Measurements from ENCODE around the gene C4orf51.
"Not testable (repeated sequence)": the region's sequence is repeated elsewhere in the genome, so short reads cannot be mapped to it uniquely, and the experiment has no call there.

The C4orf51 gene

DNA sequence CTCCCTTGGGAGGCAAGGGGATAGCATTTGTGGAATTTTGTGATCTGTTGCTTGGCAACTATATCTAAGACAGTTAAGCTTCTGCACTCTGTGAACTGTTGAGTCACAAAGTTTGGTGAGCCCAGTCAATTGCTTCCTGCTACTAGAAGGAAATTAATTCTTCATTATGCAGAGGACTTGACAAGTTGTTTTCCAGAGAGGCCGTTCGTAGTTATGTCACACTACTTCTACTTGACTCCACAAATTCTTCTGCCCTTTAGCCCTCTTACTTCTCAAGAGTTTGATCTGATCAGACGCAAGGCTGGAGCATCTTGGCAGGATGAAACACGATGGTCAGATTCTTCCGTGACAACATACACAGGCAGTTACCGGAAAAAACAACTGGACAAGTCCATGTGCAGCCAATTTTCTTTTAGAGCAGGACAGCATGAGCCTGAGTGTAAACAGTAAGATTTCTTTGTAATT, at the start of gene C4orf51:
TSS of gene C4orf51 (plus strand) at position 156 of the 465 bp plus-strand sequence. CDS start at position 214, 58 bp downstream.
- no peak for DNase-seq (ENCODE audit: low spot score)

DNA sequence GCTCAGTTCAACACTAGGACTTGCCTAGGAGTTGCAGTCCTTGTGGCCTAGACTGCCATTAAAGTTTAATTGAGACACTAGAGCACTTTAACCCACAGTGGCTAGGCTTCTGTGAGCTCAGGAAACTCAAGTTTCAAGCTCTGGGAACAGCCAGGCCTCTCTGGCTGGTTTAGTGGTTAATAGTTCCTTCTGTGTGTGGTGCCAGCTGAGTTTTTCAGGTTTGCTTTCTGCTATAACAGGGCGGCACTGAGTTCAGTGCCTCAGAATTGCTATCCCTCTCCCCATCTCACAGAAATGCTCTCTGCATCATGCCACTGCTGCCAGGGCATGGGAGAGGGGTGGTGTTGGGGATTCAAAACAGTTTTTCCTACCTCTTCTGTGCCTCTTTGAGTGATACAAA, 44.8 kb upstream of the C4orf51 start:
- DNase-seq (ENCODE audit: low spot score) = no peak

DNA sequence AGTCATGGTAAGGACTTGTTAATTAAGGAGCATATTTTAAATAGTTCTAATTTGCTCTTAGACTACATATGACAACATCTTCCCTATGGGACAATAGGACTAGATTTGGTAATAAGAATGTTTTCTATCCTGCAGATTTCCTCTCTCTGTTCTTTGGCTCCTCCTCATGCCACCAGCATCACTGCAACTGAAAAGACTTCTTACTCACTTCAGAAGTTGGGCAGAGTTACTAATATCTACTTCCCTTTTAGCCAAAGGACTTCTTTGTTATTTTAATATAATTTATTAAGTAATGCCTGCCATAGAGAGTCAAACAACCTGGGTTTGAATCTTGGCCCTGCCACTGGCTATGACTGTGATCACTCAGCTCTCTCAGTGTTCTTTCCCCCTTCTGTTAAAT, 44.3 kb upstream of the C4orf51 start:
- no peak for DNase-seq (ENCODE audit: low spot score)

DNA sequence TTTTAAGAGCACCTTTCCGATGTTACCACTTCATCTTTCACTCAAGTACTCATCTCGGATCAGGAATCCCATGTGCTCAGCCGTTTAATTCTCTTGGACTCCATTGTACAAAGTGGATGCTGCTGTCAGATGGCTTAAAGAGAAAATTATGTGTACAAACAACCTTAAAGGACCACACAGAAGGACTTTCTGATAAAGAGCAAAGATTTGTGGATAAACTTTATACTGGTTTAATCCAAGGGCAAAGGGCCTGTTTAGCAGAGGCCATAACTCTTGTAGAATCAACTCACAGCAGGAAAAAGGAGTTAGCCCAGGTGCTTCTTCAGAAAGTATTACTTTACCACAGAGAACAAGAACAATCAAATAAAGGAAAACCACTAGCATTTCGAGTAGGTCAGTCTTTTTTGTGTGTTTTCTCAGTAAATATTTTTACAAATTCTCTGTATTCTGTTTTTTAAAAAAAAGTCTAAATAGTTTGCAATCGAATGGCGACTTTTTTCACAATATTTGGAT, 40.7 kb upstream of the C4orf51 start:
- no peak for DNase-seq (ENCODE audit: low spot score)

DNA sequence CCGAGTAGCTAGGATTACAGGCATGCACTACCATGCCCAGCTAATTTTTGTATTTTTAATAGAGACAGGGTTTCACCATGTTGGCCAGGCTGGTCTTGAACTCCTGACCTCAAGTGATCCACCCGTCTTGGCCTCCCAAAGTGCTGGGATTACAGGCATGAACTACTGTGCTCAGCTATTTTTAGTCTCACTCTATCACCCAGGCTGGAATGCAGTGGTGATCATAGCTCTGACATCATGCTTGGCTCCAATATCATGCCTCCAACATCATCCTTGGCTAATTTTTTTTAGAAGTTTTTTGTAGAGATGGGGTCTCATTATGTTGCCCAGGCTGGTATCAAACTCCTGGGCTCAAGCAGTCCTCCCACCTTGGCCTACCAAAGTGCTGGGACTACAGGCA, 39.7 kb upstream of the C4orf51 start:
- not testable (repeated sequence) for DNase-seq (ENCODE audit: low spot score)

DNA sequence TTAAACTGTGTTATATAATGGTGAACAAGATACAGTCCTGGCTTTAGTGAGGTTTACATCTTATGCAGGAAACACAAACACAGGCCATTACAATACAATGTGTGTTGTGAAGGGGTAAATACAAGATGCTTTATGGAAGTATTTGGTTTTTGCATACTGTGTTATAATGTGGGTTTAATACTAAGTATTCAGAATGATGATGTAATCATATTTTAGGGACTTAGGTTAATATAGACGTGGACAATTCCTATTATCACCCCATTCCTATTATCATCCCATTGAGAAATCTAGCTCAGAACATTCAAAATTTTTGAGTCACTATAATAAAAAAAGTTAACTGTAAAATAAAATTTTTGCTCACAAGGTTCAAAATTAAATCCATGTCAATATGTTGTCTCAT, 36.7 kb upstream of the C4orf51 start:
- no peak for DNase-seq (ENCODE audit: low spot score)

DNA sequence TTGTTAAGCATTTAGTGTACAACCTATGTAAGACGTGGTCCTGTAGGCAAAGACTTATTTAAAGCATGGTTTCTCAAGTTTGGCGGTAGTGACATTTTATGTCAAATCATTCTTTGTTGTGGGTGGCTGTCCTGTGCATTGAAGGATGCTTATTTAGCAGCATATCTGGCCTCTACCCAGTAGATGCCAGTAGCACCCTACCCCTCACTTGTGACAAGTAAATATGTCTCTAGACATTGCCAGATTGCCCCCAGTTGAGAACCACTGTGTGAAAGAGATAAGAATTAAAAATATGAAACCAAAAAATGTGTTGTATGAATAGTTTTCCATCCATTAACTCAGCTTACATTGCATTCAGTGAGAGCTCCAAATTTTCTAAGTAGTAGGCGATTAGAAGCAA, 35.2 kb upstream of the C4orf51 start:
- DNase-seq (ENCODE audit: low spot score) = no peak

DNA sequence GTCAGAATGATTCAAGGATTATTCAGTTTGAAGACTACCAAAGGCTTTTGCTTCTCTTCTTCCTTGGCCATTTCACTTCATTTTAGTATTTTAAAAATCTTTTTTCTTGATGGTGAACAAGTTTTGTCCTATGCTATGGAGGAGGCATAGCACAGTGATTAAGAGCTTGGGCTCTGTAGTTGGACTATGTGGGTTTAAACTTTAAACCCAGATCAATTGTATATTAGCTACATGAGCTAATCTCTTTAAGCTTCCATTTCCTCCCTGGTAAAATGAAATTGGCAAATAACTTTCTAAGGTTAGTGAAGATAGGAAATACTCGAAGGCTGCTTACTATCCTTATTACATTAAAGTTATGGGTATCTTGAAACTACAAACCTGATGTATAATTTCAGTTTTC, 23.8 kb upstream of the C4orf51 start:
- DNase-seq (ENCODE audit: low spot score) = no peak

DNA sequence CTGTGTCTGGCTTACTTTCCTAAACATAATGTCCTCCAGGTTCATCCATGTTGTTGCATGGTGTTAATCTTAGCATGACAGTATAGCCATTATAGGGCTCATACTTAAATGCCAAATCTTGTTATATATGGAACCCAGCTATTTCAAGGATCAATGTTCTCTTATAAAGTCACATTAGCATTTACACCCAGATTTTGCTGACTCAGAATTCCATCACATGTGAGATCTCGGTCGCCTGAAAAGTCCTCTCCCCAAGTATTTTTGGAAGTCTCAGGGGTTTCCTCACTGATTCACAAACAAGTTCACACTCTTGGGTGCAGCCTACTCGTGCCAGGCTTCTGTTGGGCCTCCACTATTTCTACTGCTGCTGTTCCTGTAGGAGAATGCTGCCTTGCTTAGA, 19.9 kb upstream of the C4orf51 start:
- DNase-seq (ENCODE audit: low spot score) = no peak

DNA sequence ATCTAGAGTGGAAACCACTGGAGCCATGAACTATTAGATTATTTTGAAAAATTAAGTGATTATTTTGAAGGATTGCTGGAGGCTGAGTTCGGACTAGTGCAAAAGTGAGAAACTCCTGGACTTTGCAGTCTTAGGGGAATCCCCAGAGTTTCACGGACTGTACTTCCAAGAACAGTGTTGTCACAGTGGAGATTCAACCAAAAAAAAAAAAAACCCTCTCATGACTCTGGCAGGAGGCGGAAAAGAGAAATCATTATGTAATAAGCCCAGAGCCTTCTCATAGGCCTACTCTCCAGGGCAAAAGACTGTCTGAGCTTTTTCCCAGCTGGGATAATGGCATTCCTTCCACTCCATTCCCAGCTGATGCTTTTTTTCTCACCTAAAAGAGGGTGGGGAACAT, 16.8 kb upstream of the C4orf51 start:
- DNase-seq (ENCODE audit: low spot score) = no peak

DNA sequence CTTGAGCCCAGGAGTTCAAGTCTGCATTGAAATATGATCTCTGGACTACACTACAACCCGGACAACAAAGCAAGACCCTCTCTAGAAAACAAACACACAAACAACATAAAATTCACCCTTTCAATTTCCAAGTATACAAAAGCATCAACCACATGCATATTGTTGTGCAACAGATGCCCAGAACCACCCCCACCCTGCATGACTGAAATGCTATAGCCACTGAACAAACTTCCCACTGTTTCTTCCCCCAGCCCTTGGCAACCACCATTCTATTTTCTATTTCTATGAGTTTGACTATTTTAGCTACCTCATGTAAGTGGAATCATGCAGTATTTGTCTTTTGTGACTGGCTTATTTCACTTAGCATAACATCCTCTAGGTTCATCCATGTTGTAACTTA, 14.2 kb upstream of the C4orf51 start:
- DNase-seq (ENCODE audit: low spot score) = no peak

DNA sequence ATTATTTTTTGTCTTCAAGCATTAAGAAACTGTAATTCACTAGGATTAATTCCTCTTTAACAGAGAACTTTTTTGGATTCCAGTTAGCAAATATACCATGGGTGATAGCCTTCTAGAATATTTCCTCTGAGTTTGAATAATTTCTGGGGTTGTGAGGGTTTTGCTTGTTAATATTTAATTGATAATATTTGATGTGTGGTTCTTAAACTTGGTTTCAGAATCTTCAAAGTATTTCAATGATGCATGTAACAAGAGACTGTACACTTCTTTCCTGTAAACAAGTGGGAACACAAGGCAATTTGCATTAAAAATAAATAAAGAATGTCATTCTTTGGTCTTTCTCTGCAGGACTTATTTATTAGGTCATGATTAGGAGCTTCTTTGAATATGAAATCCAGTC, 9.5 kb upstream of the C4orf51 start:
- no peak for DNase-seq (ENCODE audit: low spot score)

DNA sequence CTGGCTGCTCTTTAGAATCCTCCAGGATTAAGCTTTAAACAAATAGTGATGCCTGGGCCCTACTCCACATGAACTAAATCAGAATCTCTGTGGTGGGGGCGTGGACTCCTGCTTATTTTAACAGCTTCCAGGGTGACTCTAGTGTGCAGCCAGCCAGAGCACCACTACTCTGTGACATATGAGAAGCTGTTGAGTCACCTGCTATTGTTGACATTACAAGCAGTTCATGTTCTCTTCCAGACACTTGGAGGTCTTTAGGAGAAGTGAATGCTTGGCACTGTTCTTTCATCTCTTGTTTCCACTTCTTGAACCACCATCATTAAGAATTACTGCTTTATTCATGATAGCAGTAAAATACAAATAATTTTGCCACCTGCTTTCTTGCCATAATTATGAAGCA, 426 bp upstream of the C4orf51 start:
- no peak for DNase-seq (ENCODE audit: low spot score)

DNA sequence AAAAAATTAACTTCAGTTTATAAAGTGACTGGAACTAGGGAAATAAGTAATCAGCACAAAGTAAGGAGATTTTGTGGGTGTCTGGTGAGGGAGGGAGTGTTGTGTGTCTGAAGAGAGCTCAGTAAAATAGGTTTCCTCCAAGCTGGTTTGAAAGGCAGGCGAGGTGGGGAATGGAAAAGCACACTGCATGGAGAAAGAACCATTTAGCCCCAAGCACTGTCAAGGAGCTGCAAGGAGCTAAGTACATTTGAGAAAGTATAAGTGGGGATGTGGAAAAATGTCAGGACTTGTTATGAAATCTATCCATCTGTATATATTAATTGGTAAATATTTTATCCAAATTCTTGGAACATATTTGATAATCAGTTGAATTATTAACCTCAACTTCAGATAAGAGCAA, 956 bp downstream of the C4orf51 start:
- DNase-seq (ENCODE audit: low spot score) = no peak

DNA sequence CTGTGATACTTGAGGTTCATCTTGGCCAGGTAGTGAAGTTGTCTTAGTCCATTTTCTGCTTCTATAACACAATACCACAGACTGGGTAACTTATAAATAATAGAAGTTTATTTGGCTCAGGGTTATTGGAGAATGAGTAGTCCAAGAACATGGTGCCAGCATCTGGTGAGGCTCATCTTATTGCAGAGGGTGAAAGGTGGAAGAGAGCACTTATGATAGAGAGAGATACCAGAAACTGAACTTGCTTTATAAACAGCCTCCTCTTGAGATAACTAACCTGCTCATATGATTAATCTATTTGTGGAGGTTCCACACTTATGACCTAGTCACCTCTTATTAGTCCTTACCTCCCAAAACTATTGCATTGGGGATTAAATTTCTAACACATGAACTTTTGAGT, 1.6 kb downstream of the C4orf51 start:
- no peak for DNase-seq (ENCODE audit: low spot score)

DNA sequence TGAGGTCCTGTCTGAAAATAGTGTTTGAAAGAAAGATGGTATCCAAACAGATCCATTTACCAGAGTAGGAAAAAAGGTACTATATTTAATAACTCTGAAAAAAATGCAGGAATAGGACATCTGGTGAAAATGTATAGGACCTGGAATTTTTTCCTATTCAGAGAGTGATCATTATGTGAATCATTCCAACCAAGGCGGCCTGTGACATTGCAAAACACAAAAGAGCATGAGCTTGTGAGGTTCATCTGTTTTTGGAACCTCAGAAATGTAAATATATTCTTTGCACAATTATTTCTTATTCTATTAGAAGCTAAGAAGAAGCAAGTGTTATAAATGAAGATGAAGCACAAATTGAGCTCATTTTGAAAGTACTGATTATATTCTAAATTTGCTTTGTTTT, 2.0 kb downstream of the C4orf51 start:
- DNase-seq (ENCODE audit: low spot score) = no peak

DNA sequence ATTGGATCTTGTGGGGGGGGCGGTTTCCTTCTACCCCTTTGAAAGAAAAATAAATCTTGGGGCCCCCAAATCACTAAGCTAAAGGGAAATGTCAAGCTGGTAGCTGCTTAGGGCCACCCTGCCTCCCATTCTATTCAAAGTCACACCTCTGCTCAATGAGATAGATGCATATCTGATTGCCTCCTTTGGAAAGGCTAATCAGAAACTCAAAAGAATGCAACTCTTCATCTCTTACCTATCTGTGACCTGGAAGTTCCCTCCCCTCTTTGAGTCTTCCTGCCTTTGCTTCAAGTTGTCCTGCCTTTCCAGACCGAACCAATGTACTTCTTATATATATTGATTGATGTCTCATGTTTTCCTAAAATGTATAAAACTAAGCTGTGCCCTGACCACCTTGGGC, 7.0 kb downstream of the C4orf51 start:
- no peak for DNase-seq (ENCODE audit: low spot score)

DNA sequence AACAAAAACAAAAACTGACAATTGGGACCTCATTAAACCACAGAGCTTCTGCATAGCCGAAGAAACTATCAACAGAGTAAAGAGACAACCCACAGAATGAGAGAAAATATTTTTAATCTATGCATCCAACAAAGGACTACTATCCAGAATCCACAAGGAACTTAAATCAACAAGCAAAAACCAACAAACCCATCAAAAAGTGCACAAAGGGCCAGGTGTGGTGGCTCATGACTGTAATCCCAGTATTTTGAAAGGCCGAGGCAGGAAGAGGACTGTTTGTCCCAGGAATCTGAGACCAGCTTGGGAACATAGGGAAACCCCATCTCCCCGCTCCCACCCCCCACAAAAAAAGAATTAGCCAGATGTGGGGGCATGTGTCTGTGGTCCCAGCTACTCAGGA, 10.7 kb downstream of the C4orf51 start:
- DNase-seq (ENCODE audit: low spot score) = no peak

DNA sequence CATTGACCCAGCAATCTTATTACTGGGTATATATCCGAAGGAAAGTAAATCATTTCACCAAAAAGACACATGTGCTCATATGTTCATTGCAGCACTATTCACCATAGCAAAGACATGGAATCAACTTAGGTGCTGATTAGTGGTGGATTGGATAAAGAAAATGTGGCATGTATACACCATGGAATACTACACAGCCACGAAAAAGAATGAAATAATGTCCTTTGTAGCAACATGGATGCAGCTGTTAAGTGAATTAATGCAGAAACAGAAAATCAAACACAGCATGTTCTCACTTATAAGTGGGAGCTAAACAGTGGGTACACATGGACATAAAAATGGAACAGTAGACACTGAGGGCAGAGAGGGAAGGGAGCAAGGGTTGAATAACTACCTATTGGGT, 11.5 kb downstream of the C4orf51 start:
- not testable (repeated sequence) for DNase-seq (ENCODE audit: low spot score)

DNA sequence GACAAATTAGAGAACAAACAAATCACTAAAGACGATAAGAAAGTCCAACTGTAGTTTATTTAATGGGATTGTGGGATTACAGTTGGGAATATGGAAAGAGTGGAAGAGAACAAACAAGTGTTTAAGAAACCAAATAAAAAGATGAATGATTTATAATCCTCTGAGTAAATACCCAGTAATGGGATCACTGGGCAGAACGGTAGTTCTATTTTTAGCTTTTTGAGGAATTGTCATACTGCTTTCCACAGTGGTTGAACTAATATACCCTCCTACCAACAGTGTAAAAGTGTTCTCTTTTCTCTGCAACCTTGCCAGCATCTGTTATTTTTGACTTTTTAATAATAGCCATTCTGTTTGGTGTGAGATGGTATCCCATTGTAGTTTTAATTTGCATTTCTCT, 15.0 kb downstream of the C4orf51 start:
- DNase-seq (ENCODE audit: low spot score) = no peak

DNA sequence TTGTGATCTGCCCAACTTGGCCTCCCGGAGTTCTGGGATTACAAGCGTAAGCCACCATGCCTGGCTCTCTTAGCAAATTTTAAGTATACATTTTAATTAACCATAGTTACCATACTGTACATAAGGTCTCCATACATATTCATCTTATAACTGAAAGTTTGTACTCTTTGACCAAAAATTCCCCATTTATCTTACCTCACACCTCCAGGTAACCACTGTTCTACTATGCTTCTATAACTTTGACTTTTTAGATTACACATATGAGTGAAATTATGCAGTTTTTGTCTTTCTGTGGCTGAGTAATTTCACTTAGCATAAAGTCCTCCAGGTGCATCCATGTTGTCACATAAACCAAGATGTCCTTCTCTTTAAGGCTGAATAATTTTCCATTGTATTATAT, 17.4 kb downstream of the C4orf51 start:
- DNase-seq (ENCODE audit: low spot score) = no peak

DNA sequence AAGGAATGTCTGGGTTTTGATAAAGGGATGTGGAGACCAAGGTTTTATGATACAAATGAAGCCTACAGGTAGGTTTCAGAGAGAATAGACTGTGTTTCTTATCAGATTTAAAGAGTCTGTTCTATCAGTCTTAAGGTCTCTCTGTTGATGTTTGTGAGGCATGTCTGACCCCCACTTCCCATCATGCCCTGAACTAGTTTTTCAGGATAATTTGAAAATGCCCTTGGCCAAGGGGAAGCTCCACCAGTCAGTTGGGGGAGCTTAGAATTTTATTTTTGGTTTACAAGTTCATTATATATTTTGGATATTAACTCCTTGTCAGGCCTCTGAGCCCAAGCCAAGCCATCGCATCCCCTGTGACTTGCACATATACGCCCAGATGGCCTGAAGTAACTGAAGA, 18.6 kb downstream of the C4orf51 start:
- DNase-seq (ENCODE audit: low spot score) = no peak

DNA sequence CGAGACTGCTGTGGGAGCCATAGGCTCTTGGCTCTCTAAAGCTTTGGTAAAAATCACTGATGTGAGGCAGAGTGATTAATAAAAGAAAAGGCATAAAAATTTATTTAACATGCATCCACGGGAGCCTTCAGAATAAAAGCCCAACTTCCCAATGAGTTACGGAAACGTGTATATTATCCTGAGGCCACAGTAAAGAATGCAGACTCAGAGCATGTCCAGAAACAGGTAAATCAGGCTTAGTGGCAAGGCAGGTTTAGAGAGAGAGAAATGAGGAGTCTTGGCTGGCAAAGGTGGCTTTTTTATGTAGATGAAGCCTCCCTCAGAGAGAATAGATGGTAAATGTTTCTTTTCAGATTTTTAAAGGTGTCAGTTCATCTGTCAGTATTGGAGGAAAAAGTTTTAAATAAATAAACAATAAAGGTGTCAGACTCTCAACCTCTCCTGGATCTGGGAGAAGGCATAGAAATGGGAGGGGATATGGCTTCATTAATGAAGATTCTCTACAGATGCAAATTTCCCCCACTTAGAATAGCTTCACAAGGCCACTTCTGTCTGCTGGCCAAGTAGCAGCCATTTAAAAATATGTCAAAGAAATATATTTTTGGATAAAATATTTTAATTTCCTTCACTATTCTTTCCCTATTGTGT, 24.0 kb downstream of the C4orf51 start:
- no peak for DNase-seq (ENCODE audit: low spot score)

DNA sequence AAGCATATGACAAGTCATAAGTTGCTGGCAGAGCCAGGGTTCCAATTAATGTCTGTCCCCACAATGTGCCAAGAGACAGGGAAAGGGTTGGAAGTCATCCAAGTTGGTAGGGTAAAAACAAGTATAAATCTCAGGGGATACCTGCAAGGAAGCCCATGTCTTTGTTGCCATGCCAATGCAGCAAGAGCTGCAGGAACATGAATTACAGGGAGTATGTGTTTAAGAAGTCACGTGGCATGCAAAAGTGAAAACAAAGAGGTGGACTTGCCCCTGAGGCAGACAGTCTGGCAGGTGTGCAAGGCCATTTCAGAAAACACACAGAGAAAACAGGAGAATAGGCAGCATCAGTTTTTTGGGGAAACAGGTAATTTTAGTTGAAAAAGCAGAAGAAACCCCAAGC, 29.4 kb downstream of the C4orf51 start:
- no peak for DNase-seq (ENCODE audit: low spot score)

All from CD4-positive, alpha-beta T cell treated with Interleukin-15 for 4 hours (primary cell).